ENCODE data around the gene TNFRSF8.

Gene TNFRSF8

GRCh38 chr1:12056331-12056841 lies 6.7 kb upstream of the TNFRSF8 start:
- Histone ChIP-seq H3K4me1 (ENCODE audit: control insufficient read depth in 1 of 2, insufficient read depth in 1 of 2, low read depth in 1 of 2, low read length in 1 of 2) (no peaks in the 10 kb centered on the region), H3K9me3 (no peaks in the 10 kb centered on the region), H3K27me3 (peaks cover 21% of the 10 kb centered on the region), H3K4me3 (ENCODE audit: low read depth in 1 of 2, low read length in 1 of 2) (no peak overlapping the region), H3K27ac (no peak overlapping the region), H3K36me3 (no peaks in the 10 kb centered on the region)
- TF ChIP-seq, protein P1, sequence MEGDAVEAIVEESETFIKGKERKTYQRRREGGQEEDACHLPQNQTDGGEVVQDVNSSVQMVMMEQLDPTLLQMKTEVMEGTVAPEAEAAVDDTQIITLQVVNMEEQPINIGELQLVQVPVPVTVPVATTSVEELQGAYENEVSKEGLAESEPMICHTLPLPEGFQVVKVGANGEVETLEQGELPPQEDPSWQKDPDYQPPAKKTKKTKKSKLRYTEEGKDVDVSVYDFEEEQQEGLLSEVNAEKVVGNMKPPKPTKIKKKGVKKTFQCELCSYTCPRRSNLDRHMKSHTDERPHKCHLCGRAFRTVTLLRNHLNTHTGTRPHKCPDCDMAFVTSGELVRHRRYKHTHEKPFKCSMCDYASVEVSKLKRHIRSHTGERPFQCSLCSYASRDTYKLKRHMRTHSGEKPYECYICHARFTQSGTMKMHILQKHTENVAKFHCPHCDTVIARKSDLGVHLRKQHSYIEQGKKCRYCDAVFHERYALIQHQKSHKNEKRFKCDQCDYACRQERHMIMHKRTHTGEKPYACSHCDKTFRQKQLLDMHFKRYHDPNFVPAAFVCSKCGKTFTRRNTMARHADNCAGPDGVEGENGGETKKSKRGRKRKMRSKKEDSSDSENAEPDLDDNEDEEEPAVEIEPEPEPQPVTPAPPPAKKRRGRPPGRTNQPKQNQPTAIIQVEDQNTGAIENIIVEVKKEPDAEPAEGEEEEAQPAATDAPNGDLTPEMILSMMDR (IDR thresholded peaks at IDR 0.05), result no peak

GRCh38 chr1:12057382-12057781 lies 5.7 kb upstream of the TNFRSF8 start:
- H3K4me1 ChIP-seq (ENCODE audit: control insufficient read depth in 1 of 2, insufficient read depth in 1 of 2, low read depth in 1 of 2, low read length in 1 of 2), result no peaks in the 10 kb centered on the region
- H3K4me3 ChIP-seq (ENCODE audit: low read depth in 1 of 2, low read length in 1 of 2), result no peak overlapping the region
- TF ChIP-seq, protein P1 (IDR thresholded peaks at IDR 0.05), result no peak
- no peaks in the 10 kb centered on the region for H3K9me3 ChIP-seq
- H3K27me3 ChIP-seq, result peaks cover 29% of the 10 kb centered on the region
- H3K27ac ChIP-seq, result no peak overlapping the region
- no peaks in the 10 kb centered on the region for H3K36me3 ChIP-seq

DNA sequence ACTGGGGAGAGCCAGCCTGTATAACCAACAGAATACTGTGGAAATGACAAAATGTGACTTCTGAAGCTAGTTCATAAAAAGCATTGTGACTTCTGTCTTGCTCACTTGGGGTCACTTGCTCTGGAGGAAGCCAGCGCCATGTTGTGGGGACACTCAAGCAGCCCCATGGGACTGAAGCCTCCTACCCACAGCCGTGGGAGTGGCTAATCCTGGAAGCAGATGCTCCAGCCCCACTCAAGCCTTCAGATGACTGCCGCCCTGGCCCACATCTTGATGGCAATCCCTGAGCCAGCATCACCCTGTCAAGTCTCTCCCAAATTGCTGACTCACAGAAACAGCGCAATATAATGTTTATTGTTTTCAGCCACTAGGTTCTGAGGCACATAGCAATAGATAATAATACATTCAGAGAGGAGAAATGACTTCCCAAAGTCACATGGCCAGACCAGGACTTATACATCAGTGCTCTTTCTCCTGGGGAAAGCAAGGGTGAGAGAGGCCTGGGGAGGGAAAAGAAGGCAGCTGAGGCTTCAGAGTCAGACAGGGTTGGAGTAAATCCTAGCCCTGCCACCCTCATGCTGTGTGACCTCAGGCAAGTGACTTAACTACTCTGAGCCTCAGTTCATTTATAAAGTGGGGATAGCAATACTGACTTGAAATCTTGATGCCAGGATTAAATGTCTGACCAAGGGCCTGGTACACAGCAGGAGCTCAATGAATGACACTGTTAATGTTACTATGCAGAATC lies 5.0 kb upstream of the TNFRSF8 start:
- TF ChIP-seq, protein P1 (IDR thresholded peaks at IDR 0.05), result no peak
- H3K27me3 ChIP-seq, result peaks cover 36% of the 10 kb centered on the region
- no peaks in the 10 kb centered on the region for H3K4me1 ChIP-seq (ENCODE audit: control insufficient read depth in 1 of 2, insufficient read depth in 1 of 2, low read depth in 1 of 2, low read length in 1 of 2)
- no peaks in the 10 kb centered on the region for H3K9me3 ChIP-seq
- H3K4me3 ChIP-seq (ENCODE audit: low read depth in 1 of 2, low read length in 1 of 2), result no peak overlapping the region
- no peak overlapping the region for H3K27ac ChIP-seq
- H3K36me3 ChIP-seq, result no peaks in the 10 kb centered on the region

DNA sequence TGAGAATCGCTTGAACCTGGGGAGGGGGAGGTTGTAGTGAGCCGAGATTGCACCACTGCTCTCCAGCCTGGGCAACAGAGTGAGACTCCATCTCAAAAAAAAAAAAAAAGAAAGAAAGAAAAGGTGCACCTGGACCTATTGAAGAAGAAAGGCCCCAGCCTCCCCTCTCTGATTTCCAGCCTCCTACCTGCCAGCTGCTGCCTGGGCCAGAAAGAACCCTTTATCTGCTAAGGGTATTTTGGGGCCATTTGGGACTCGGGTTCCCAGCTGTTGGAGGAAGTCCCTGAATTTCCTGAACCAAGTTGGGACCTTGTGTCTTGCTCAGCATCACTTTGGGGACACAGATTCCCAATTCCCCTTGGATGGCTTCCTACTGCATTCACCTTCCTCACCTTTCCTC lies 3.9 kb upstream of the TNFRSF8 start:
- Histone ChIP-seq H3K4me3 (ENCODE audit: low read depth in 1 of 2, low read length in 1 of 2) (no peak overlapping the region), H3K9me3 (no peaks in the 10 kb centered on the region), H3K27ac (no peak overlapping the region), H3K36me3 (no peaks in the 10 kb centered on the region), H3K27me3 (peaks cover 47% of the 10 kb centered on the region), H3K4me1 (ENCODE audit: control insufficient read depth in 1 of 2, insufficient read depth in 1 of 2, low read depth in 1 of 2, low read length in 1 of 2) (peaks cover 3 to 7% of the 10 kb centered on the region in 2 experiments)
- TF ChIP-seq, protein P1 (IDR thresholded peaks at IDR 0.05), result no peak

DNA sequence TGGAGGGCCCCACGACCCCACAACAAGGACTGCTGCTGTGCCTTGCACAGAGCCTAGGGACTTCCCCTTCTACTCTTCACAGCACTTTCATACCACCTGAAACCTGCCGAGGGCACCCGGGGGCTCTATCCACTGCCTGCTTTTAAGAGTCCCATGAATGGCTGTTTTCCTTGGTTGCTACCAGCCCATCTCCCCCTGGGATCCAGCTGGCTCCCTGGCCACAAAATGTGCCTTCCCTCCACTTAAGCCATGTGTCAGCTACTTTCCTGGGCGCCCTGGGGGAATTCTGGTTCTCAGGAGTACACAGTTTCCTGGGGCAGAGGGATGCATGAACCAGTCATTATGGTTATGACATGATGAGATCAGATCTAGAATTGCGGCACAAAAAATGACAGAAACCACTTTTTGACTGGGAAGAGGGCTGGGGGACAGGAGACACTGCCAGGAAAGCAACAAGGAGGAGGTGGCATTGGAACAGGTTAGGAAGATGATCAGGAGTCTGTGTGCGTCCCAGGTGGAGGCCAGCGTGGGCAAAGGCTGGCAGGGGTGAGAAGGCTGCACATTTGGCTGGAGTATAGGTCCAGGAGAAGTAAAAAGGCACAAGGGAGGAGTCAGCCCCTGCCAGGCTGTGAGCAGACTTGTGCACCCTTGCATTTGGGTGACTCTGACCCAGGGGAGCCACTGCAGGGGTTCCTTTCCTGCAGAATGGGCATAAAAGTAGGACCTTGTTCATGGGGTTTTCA lies 3.2 kb upstream of the TNFRSF8 start:
- H3K9me3 ChIP-seq, result no peaks in the 10 kb centered on the region
- no peaks in the 10 kb centered on the region for H3K36me3 ChIP-seq
- H3K27ac ChIP-seq, result no peak overlapping the region
- H3K27me3 ChIP-seq, result peaks cover 53% of the 10 kb centered on the region
- H3K4me1 ChIP-seq (ENCODE audit: control insufficient read depth in 1 of 2, insufficient read depth in 1 of 2, low read depth in 1 of 2, low read length in 1 of 2), result peaks cover 3 to 7% of the 10 kb centered on the region in 2 experiments
- TF ChIP-seq, protein P1 (IDR thresholded peaks at IDR 0.05), result no peak
- H3K4me3 ChIP-seq (ENCODE audit: low read depth in 1 of 2, low read length in 1 of 2), result no peak overlapping the region
